GM21717 (cell line): Measurements from ENCODE around the gene FMNL2.

Experiments used
- ATAC-seq: cut with Tn5 transposase; IDR thresholded peaks from one replicate; pipeline ENCODE4 v1.9.1; 2021; ENCODE audit warnings: mild to moderate bottlenecking, moderate library complexity; ENCODE audit not compliant: unreplicated experiment

The FMNL2 gene

GRCh38 chr2:152337511-152337903, 2.5 kb downstream of the FMNL2 start:
- ATAC-seq = no peak

GRCh38 chr2:152339556-152340286, 4.7 kb downstream of the FMNL2 start:
- ATAC-seq = no peak

- ATAC-seq = no peak
Measured at GRCh38 chr2:152342259-152343046, 7.5 kb downstream of the FMNL2 start.

GRCh38 chr2:152343426-152343825, 8.5 kb downstream of the FMNL2 start:
- no peak for ATAC-seq

GRCh38 chr2:152344579-152345195, 9.7 kb downstream of the FMNL2 start:
- no peak for ATAC-seq

- no peak for ATAC-seq
Measured at GRCh38 chr2:152347076-152347475, 12.1 kb downstream of the FMNL2 start.

- ATAC-seq = no peak
Measured at GRCh38 chr2:152348388-152348787, 13.4 kb downstream of the FMNL2 start.

- ATAC-seq = no peak
Measured at GRCh38 chr2:152349416-152349815, 14.4 kb downstream of the FMNL2 start.

- no peak for ATAC-seq
Measured at GRCh38 chr2:152350155-152350679, 15.2 kb downstream of the FMNL2 start.

- ATAC-seq = no peak
Measured at GRCh38 chr2:152352616-152353015, 17.6 kb downstream of the FMNL2 start.

GRCh38 chr2:152353364-152353763, 18.4 kb downstream of the FMNL2 start:
- ATAC-seq = no peak

GRCh38 chr2:152354069-152354755, 19.2 kb downstream of the FMNL2 start:
- ATAC-seq = no peak

GRCh38 chr2:152354909-152355308, 19.9 kb downstream of the FMNL2 start:
- ATAC-seq = no peak

- no peak for ATAC-seq
Measured at GRCh38 chr2:152355409-152355831, 20.4 kb downstream of the FMNL2 start.

GRCh38 chr2:152359573-152360363, 24.8 kb downstream of the FMNL2 start:
- no peak for ATAC-seq

- no peak for ATAC-seq
Measured at GRCh38 chr2:152363936-152364335, 29.0 kb downstream of the FMNL2 start.

GRCh38 chr2:152367547-152368390, 32.8 kb downstream of the FMNL2 start:
- ATAC-seq = peak; percentile 87

GRCh38 chr2:152369176-152369860, 34.3 kb downstream of the FMNL2 start:
- no peak for ATAC-seq

GRCh38 chr2:152370783-152371182, 35.8 kb downstream of the FMNL2 start:
- no peak for ATAC-seq
